Measurements from ENCODE around the gene FANCE. TPM values are rescaled to one million over a fixed set of nuclear protein-coding genes. Genes with fewer than 3 reads are reported as not detected.

Gene FANCE
- total and polyA plus RNA-seq, 2 donors: 5.0 to 7.0 TPM

- no peak overlapping the region for H3K27ac ChIP-seq (ENCODE audit: low read depth)
- no peaks in the 10 kb centered on the region for H3K4me1 ChIP-seq (ENCODE audit: insufficient read depth)
- 40% methylated on average over 3 of the region's 3 CpGs for WGBS
- DNase-seq (ENCODE audit: extremely low spot score): no peak
- no peak overlapping the region for H3K4me3 ChIP-seq (ENCODE audit: low read depth, low read length)
- H3K36me3 ChIP-seq (ENCODE audit: insufficient read depth): no peaks in the 10 kb centered on the region
Measured at GRCh38 chr6:35439308-35439707, 12.8 kb upstream of the FANCE start.

- 78% methylated on average over 3 of the region's 3 CpGs for WGBS
- Histone ChIP-seq H3K4me3 (ENCODE audit: low read depth, low read length) (no peak overlapping the region), H3K27ac (ENCODE audit: low read depth) (no peak overlapping the region), H3K36me3 (ENCODE audit: insufficient read depth) (no peaks in the 10 kb centered on the region), H3K4me1 (ENCODE audit: insufficient read depth) (no peaks in the 10 kb centered on the region)
- no peak for DNase-seq (ENCODE audit: extremely low spot score)
Measured at GRCh38 chr6:35441205-35441604, 10.9 kb upstream of the FANCE start.

GRCh38 chr6:35441642-35442041 lies 10.5 kb upstream of the FANCE start:
- Histone ChIP-seq H3K27ac (ENCODE audit: low read depth) (no peak overlapping the region), H3K4me1 (ENCODE audit: insufficient read depth) (no peaks in the 10 kb centered on the region), H3K36me3 (ENCODE audit: insufficient read depth) (no peaks in the 10 kb centered on the region), H3K4me3 (ENCODE audit: low read depth, low read length) (no peak overlapping the region)
- DNase-seq (ENCODE audit: extremely low spot score): no peak
- WGBS: 96% methylated on average over 4 of the region's 4 CpGs

GRCh38 chr6:35442693-35443092 lies 9.4 kb upstream of the FANCE start:
- Histone ChIP-seq H3K4me1 (ENCODE audit: insufficient read depth) (no peaks in the 10 kb centered on the region), H3K4me3 (ENCODE audit: low read depth, low read length) (no peak overlapping the region), H3K36me3 (ENCODE audit: insufficient read depth) (no peaks in the 10 kb centered on the region), H3K27ac (ENCODE audit: low read depth) (no peak overlapping the region)
- no peak for DNase-seq (ENCODE audit: extremely low spot score)
- WGBS: 82% methylated on average over 5 of the region's 5 CpGs

GRCh38 chr6:35443341-35444030 lies 8.7 kb upstream of the FANCE start:
- 87% methylated on average over 9 of the region's 9 CpGs for WGBS
- Histone ChIP-seq H3K27ac (ENCODE audit: low read depth) (no peak overlapping the region), H3K4me1 (ENCODE audit: insufficient read depth) (no peaks in the 10 kb centered on the region), H3K36me3 (ENCODE audit: insufficient read depth) (no peaks in the 10 kb centered on the region), H3K4me3 (ENCODE audit: low read depth, low read length) (no peak overlapping the region)
- no peak for DNase-seq (ENCODE audit: extremely low spot score)

GRCh38 chr6:35445691-35446090 lies 6.4 kb upstream of the FANCE start:
- DNase-seq (ENCODE audit: extremely low spot score): no peak
- H3K36me3 ChIP-seq (ENCODE audit: insufficient read depth): no peaks in the 10 kb centered on the region
- 89% methylated on average over 7 of the region's 7 CpGs for WGBS

GRCh38 chr6:35448191-35448590 lies 3.9 kb upstream of the FANCE start:
- WGBS: 66% methylated on average over 7 of the region's 7 CpGs
- DNase-seq (ENCODE audit: extremely low spot score): no peak
- Histone ChIP-seq H3K4me1 (ENCODE audit: insufficient read depth) (no peaks in the 10 kb centered on the region), H3K36me3 (ENCODE audit: insufficient read depth) (no peaks in the 10 kb centered on the region), H3K4me3 (ENCODE audit: low read depth, low read length) (no peak overlapping the region), H3K27ac (ENCODE audit: low read depth) (no peak overlapping the region)

More at GRCh38 chr6:35445691-35446090, 6.4 kb upstream of the FANCE start:
- Histone ChIP-seq H3K27ac (ENCODE audit: low read depth) (no peak overlapping the region), H3K4me1 (ENCODE audit: insufficient read depth) (no peaks in the 10 kb centered on the region), H3K4me3 (ENCODE audit: low read depth, low read length) (no peak overlapping the region)

GRCh38 chr6:35449287-35449881 lies 2.8 kb upstream of the FANCE start:
- no peak for DNase-seq (ENCODE audit: extremely low spot score)
- 35% methylated on average over 14 of the region's 14 CpGs for WGBS

GRCh38 chr6:35451354-35452182 lies 570 bp upstream of the FANCE start:
- Histone ChIP-seq H3K4me3 (ENCODE audit: low read depth, low read length) (peak overlapping the region; percentile 60), H3K27ac (ENCODE audit: low read depth) (no peak overlapping the region)
- DNase-seq (ENCODE audit: extremely low spot score): no peak

More at GRCh38 chr6:35449287-35449881, 2.8 kb upstream of the FANCE start:
- Histone ChIP-seq H3K4me3 (ENCODE audit: low read depth, low read length) (no peak overlapping the region), H3K4me1 (ENCODE audit: insufficient read depth) (no peaks in the 10 kb centered on the region), H3K27ac (ENCODE audit: low read depth) (no peak overlapping the region), H3K36me3 (ENCODE audit: insufficient read depth) (no peaks in the 10 kb centered on the region)

GRCh38 chr6:35453236-35453635 lies 1.1 kb downstream of the FANCE start:
- DNase-seq (ENCODE audit: extremely low spot score): no peak
- no peaks in the 10 kb centered on the region for H3K4me1 ChIP-seq (ENCODE audit: insufficient read depth)
- WGBS: 17% methylated on average over 3 of the region's 3 CpGs
- H3K36me3 ChIP-seq (ENCODE audit: insufficient read depth): no peaks in the 10 kb centered on the region
- H3K4me3 ChIP-seq (ENCODE audit: low read depth, low read length): peak overlapping the region; percentile 60
- no peak overlapping the region for H3K27ac ChIP-seq (ENCODE audit: low read depth)

More at GRCh38 chr6:35451354-35452182, 570 bp upstream of the FANCE start:
- WGBS: 11% methylated on average over 20 of the region's 20 CpGs
- Histone ChIP-seq H3K36me3 (ENCODE audit: insufficient read depth) (no peaks in the 10 kb centered on the region), H3K4me1 (ENCODE audit: insufficient read depth) (no peaks in the 10 kb centered on the region)

- no peaks in the 10 kb centered on the region for H3K4me1 ChIP-seq (ENCODE audit: insufficient read depth)
- H3K4me3 ChIP-seq (ENCODE audit: low read depth, low read length): no peak overlapping the region
- 83% methylated on average over 9 of the region's 9 CpGs for WGBS
- H3K36me3 ChIP-seq (ENCODE audit: insufficient read depth): no peaks in the 10 kb centered on the region
- DNase-seq (ENCODE audit: extremely low spot score): no peak
- no peak overlapping the region for H3K27ac ChIP-seq (ENCODE audit: low read depth)
Measured at GRCh38 chr6:35454391-35455110, 2.4 kb downstream of the FANCE start.

- H3K36me3 ChIP-seq (ENCODE audit: insufficient read depth): no peaks in the 10 kb centered on the region
- no peaks in the 10 kb centered on the region for H3K4me1 ChIP-seq (ENCODE audit: insufficient read depth)
- no peak overlapping the region for H3K27ac ChIP-seq (ENCODE audit: low read depth)
- DNase-seq (ENCODE audit: extremely low spot score): no peak
- H3K4me3 ChIP-seq (ENCODE audit: low read depth, low read length): no peak overlapping the region
- WGBS: 84% methylated on average over 4 of the region's 4 CpGs
Measured at GRCh38 chr6:35457907-35458306, 5.8 kb downstream of the FANCE start.

- Histone ChIP-seq H3K27ac (ENCODE audit: low read depth) (no peak overlapping the region), H3K4me1 (ENCODE audit: insufficient read depth) (no peaks in the 10 kb centered on the region), H3K36me3 (ENCODE audit: insufficient read depth) (no peaks in the 10 kb centered on the region), H3K4me3 (ENCODE audit: low read depth, low read length) (no peak overlapping the region)
- 83% methylated on average over 3 of the region's 3 CpGs for WGBS
- no peak for DNase-seq (ENCODE audit: extremely low spot score)
Measured at GRCh38 chr6:35461270-35461669, 9.1 kb downstream of the FANCE start.

All from urinary bladder (tissue), 4 donors.